ENCODE data around the gene CDT1. TPM values are rescaled to one million over a fixed set of nuclear protein-coding genes. Genes with fewer than 3 reads are reported as not detected.
A peak's percentile ranks its signal among the peaks of the same experiment; 100 is the strongest.

Gene CDT1
- total and polyA plus RNA-seq, 10 of the 15 experiments (the other 5 are each of a cell fraction or from before 2014, with no cell fraction given): 0.50 to 87.6 (median 8.8) TPM

DNA sequence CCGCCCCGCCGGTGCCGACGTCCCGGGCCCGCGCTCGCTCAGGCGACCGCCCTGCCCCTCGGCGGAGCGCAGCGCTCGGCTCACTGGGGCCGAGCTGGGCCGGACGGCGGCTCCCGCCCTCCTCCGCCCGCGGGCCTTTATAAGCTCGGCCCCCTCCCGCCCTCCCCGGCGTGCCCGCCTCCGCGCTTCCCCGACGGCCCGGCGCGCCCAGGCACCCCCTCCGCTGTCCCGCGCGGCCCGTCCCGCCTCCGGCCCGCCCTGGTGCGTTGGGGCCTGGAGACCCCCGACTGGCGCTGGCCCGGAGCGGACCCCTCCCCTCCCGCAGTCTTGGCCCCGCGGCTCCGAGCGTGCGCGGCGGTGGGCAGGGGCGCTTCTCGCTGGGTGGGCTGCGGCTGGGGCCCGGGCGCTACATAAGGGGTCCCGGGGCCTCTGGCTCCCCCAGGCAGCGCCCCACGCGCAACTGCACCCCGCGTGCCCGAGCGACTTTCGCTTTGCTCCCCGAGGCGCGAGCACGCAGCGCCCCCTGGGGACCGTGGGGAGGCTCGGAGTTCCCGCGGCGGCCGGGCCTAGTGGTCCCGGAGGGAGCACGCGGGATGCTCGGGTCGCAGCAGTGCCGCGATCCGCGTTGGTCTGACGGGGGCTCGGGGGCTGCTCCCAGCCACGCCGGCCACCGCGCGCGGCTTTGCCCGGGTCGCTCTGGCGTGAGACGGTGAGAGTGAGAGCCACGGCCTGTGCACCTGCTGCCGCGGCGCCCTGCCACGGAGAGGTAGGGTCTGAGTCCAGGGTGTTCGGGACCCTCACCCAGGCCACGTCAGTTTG, 18.3 kb upstream of the CDT1 start, which contains the start of gene PIEZO1 (continued):
- TF ChIP-seq, protein P1, sequence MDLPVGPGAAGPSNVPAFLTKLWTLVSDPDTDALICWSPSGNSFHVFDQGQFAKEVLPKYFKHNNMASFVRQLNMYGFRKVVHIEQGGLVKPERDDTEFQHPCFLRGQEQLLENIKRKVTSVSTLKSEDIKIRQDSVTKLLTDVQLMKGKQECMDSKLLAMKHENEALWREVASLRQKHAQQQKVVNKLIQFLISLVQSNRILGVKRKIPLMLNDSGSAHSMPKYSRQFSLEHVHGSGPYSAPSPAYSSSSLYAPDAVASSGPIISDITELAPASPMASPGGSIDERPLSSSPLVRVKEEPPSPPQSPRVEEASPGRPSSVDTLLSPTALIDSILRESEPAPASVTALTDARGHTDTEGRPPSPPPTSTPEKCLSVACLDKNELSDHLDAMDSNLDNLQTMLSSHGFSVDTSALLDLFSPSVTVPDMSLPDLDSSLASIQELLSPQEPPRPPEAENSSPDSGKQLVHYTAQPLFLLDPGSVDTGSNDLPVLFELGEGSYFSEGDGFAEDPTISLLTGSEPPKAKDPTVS (IDR thresholded peaks at IDR 0.05; ENCODE audit: low read depth, low read length): no peak
- TF ChIP-seq TCF3 (IDR thresholded peaks at IDR 0.05; ENCODE audit: borderline replicate concordance, insufficient read depth, low read depth, low read length): peak; percentile 73; the same call in 1 of the 2 replicates
- TF ChIP-seq IRF4 (IDR thresholded peaks at IDR 0.05; ENCODE audit: low read depth, low read length): no peak
- TF ChIP-seq ZNF384 (IDR thresholded peaks at IDR 0.05; ENCODE audit: borderline replicate concordance, low read depth, low read length): no peak
- TF ChIP-seq MYC (IDR thresholded peaks at IDR 0.05; ENCODE audit: insufficient read depth, insufficient read length, insufficient replicate concordance, low read length, severe bottlenecking): peak; percentile 51
- TF ChIP-seq, protein P2, sequence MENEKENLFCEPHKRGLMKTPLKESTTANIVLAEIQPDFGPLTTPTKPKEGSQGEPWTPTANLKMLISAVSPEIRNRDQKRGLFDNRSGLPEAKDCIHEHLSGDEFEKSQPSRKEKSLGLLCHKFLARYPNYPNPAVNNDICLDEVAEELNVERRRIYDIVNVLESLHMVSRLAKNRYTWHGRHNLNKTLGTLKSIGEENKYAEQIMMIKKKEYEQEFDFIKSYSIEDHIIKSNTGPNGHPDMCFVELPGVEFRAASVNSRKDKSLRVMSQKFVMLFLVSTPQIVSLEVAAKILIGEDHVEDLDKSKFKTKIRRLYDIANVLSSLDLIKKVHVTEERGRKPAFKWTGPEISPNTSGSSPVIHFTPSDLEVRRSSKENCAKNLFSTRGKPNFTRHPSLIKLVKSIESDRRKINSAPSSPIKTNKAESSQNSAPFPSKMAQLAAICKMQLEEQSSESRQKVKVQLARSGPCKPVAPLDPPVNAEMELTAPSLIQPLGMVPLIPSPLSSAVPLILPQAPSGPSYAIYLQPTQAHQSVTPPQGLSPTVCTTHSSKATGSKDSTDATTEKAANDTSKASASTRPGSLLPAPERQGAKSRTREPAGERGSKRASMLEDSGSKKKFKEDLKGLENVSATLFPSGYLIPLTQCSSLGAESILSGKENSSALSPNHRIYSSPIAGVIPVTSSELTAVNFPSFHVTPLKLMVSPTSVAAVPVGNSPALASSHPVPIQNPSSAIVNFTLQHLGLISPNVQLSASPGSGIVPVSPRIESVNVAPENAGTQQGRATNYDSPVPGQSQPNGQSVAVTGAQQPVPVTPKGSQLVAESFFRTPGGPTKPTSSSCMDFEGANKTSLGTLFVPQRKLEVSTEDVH (IDR thresholded peaks at IDR 0.05; ENCODE audit: low read depth, partially characterized antibody): no peak
- TF ChIP-seq SIX5 (IDR thresholded peaks at IDR 0.05; ENCODE audit: low read depth, low read length, severe bottlenecking): no peak
- no peak for TF ChIP-seq HDGF (IDR thresholded peaks at IDR 0.05)
- no peak for TF ChIP-seq PML (IDR thresholded peaks at IDR 0.05; ENCODE audit: low read length)
- TF ChIP-seq MYB (IDR thresholded peaks at IDR 0.05; ENCODE audit: borderline replicate concordance, low read depth, low read length): no peak
- no peak for TF ChIP-seq CREM (IDR thresholded peaks at IDR 0.05; ENCODE audit: low read depth)
- no peak for TF ChIP-seq NR2C2 (IDR thresholded peaks at IDR 0.05; ENCODE audit: borderline replicate concordance, control insufficient read depth, insufficient read length, low read depth)
- TF ChIP-seq SREBF1 (IDR thresholded peaks at IDR 0.05; ENCODE audit: low read length): no peak
- TF ChIP-seq NFYB (IDR thresholded peaks at IDR 0.05; ENCODE audit: insufficient read depth, low read depth, low read length): no peak
- TF ChIP-seq, protein P3, sequence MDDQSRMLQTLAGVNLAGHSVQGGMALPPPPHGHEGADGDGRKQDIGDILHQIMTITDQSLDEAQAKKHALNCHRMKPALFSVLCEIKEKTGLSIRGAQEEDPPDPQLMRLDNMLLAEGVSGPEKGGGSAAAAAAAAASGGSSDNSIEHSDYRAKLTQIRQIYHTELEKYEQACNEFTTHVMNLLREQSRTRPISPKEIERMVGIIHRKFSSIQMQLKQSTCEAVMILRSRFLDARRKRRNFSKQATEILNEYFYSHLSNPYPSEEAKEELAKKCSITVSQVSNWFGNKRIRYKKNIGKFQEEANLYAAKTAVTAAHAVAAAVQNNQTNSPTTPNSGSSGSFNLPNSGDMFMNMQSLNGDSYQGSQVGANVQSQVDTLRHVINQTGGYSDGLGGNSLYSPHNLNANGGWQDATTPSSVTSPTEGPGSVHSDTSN (IDR thresholded peaks at IDR 0.05; ENCODE audit: insufficient replicate concordance, low read depth, low read length): no peak
- TF ChIP-seq, protein P4, sequence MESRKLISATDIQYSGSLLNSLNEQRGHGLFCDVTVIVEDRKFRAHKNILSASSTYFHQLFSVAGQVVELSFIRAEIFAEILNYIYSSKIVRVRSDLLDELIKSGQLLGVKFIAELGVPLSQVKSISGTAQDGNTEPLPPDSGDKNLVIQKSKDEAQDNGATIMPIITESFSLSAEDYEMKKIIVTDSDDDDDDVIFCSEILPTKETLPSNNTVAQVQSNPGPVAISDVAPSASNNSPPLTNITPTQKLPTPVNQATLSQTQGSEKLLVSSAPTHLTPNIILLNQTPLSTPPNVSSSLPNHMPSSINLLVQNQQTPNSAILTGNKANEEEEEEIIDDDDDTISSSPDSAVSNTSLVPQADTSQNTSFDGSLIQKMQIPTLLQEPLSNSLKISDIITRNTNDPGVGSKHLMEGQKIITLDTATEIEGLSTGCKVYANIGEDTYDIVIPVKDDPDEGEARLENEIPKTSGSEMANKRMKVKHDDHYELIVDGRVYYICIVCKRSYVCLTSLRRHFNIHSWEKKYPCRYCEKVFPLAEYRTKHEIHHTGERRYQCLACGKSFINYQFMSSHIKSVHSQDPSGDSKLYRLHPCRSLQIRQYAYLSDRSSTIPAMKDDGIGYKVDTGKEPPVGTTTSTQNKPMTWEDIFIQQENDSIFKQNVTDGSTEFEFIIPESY (IDR thresholded peaks at IDR 0.05): no peak
- TF ChIP-seq FOS (IDR thresholded peaks at IDR 0.05; ENCODE audit: borderline replicate concordance, extremely low read depth, insufficient read length): no peak
- no peak for TF ChIP-seq CBFB (IDR thresholded peaks at IDR 0.05; ENCODE audit: low read depth)
- TF ChIP-seq, protein P5, sequence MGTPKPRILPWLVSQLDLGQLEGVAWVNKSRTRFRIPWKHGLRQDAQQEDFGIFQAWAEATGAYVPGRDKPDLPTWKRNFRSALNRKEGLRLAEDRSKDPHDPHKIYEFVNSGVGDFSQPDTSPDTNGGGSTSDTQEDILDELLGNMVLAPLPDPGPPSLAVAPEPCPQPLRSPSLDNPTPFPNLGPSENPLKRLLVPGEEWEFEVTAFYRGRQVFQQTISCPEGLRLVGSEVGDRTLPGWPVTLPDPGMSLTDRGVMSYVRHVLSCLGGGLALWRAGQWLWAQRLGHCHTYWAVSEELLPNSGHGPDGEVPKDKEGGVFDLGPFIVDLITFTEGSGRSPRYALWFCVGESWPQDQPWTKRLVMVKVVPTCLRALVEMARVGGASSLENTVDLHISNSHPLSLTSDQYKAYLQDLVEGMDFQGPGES (IDR thresholded peaks at IDR 0.05): no peak
- peak; percentile 73 for TF ChIP-seq MEF2B (IDR thresholded peaks at IDR 0.05; ENCODE audit: partially characterized antibody, poor library complexity, severe bottlenecking)
- no peak for TF ChIP-seq TARDBP (IDR thresholded peaks at IDR 0.05; ENCODE audit: borderline replicate concordance)
